Measurements from ENCODE around the gene RNASE13.

The RNASE13 gene

DNA sequence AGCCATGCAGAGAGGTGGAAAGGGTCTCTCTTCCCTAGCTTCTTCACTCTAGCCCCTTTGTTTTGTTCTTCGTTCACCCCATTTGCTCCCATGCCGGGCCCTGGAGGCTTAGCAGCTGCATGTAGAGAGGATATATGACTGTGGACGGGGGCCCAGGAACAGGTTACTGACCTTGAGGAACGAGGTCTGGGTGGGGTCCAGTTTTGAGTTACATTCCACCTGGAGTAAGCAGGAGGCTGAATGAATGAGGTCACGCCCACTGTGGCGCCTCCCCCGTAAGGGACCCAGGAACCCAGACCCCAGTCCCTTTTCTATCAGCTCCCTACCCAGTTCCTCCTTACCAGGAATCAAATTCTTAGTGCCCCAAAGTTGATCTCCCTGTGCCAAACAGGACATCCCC, 16.3 kb downstream of the RNASE13 start:
- no peaks in the 10 kb centered on the region for H3K27me3 ChIP-seq (ENCODE audit: control insufficient read depth, insufficient read depth, low read length)
- H3K27ac ChIP-seq, result no peak overlapping the region
- no peaks in the 10 kb centered on the region for H3K36me3 ChIP-seq (ENCODE audit: control insufficient read depth, insufficient read depth, low read length)
- TF ChIP-seq, protein P1, sequence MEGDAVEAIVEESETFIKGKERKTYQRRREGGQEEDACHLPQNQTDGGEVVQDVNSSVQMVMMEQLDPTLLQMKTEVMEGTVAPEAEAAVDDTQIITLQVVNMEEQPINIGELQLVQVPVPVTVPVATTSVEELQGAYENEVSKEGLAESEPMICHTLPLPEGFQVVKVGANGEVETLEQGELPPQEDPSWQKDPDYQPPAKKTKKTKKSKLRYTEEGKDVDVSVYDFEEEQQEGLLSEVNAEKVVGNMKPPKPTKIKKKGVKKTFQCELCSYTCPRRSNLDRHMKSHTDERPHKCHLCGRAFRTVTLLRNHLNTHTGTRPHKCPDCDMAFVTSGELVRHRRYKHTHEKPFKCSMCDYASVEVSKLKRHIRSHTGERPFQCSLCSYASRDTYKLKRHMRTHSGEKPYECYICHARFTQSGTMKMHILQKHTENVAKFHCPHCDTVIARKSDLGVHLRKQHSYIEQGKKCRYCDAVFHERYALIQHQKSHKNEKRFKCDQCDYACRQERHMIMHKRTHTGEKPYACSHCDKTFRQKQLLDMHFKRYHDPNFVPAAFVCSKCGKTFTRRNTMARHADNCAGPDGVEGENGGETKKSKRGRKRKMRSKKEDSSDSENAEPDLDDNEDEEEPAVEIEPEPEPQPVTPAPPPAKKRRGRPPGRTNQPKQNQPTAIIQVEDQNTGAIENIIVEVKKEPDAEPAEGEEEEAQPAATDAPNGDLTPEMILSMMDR (IDR thresholded peaks at IDR 0.05), result no peak
- no peak overlapping the region for H2AFZ ChIP-seq
- no peaks in the 10 kb centered on the region for H3K9me3 ChIP-seq (ENCODE audit: control insufficient read depth, low read length)
- peaks cover 3% of the 10 kb centered on the region for H3K79me2 ChIP-seq
- H3K4me2 ChIP-seq (ENCODE audit: low read length), result no peak overlapping the region
- no peak overlapping the region for H3K4me3 ChIP-seq (ENCODE audit: low read depth, low read length)
- peaks cover 10% of the 10 kb centered on the region for H3K4me1 ChIP-seq
- no peak overlapping the region for H3K9ac ChIP-seq

DNA sequence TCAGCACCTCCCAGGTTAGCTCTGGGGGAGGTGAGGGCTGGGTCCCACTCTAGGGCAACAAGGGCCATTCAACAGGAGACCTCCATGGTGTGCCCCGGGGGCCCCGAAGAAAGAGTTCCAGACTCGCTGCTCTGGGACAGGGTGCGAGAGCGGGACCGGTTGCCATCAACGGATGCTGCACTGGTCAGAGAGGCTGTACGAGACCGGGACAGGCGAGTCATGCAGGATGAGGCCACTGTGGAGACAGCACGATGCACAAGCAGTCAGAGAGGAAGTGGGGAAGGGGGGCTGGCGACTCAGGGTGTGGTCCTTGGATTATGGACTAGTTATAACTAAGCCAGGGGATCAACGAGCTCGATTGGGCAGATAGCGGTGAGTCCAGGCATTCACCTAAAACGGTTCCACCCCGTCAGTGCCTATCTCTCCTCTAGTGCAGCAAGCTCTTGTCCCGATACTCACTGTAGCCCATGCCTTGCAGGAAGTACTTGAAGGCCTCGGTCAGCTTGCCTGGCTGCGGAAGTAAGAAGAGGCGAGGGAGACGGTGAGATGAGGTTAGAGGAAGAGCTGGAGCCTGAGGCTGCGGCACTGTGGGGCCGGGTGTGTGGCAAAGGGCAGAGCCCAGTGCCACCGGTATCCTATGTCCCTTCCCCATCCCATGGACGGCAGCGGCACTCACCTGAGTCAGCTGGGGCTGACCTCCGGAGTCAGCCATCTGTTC, 16.9 kb downstream of the RNASE13 start:
- TF ChIP-seq, protein P1 (IDR thresholded peaks at IDR 0.05), result no peak
- Histone ChIP-seq H3K9ac (no peak overlapping the region), H2AFZ (no peak overlapping the region), H3K27me3 (ENCODE audit: control insufficient read depth, insufficient read depth, low read length) (no peaks in the 10 kb centered on the region), H3K4me3 (ENCODE audit: low read depth, low read length) (no peak overlapping the region), H3K9me3 (ENCODE audit: control insufficient read depth, low read length) (no peaks in the 10 kb centered on the region), H3K36me3 (ENCODE audit: control insufficient read depth, insufficient read depth, low read length) (no peaks in the 10 kb centered on the region), H3K79me2 (peaks cover 3% of the 10 kb centered on the region), H3K4me2 (ENCODE audit: low read length) (no peak overlapping the region), H3K4me1 (peaks cover 7% of the 10 kb centered on the region), H3K27ac (no peak overlapping the region)

DNA sequence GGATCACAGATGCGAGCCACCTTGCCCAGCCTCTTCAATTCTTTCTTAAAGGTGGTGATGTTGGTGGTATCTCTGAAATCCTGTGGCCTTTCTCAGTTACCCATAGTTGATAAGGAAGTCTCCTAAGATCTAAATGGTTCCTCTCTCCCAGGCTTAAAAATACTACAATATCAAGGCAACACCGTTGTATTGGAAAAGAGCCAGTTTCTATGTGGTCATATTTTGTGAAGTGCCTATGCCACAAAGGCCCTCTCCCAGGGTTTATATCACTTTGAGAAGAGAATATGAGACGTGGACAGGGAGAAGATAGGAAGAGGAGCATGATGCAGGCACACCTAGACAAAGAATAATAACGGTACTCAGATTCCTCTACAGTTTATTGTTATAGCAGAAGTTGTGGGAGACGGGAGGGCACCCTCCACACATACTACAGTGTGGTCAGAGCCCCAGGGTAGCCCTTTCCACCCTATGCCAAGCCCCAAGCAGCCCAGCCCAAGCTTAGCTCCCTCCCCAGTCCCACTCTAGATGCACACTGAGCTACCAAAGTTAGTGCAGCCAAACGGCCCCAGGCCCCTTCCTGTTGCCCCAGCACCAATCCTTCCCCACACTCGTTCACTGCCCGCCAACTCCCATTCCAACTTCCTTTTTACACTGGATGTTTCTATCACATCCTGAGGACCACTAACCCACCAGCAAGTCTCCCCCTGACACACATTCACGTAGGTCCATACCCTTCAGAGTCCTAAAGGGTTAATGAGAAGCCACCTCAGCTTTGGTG, 18.0 kb downstream of the RNASE13 start:
- TF ChIP-seq, protein P1 (IDR thresholded peaks at IDR 0.05), result no peak
- no peak overlapping the region for H3K27ac ChIP-seq
- H3K4me1 ChIP-seq, result peaks cover 2% of the 10 kb centered on the region
- no peaks in the 10 kb centered on the region for H3K79me2 ChIP-seq
- no peak overlapping the region for H2AFZ ChIP-seq
- no peaks in the 10 kb centered on the region for H3K27me3 ChIP-seq (ENCODE audit: control insufficient read depth, insufficient read depth, low read length)
- H3K9me3 ChIP-seq (ENCODE audit: control insufficient read depth, low read length), result no peaks in the 10 kb centered on the region
- no peaks in the 10 kb centered on the region for H3K36me3 ChIP-seq (ENCODE audit: control insufficient read depth, insufficient read depth, low read length)
- no peak overlapping the region for H3K4me2 ChIP-seq (ENCODE audit: low read length)
- H3K4me3 ChIP-seq (ENCODE audit: low read depth, low read length), result no peak overlapping the region
- no peak overlapping the region for H3K9ac ChIP-seq

DNA sequence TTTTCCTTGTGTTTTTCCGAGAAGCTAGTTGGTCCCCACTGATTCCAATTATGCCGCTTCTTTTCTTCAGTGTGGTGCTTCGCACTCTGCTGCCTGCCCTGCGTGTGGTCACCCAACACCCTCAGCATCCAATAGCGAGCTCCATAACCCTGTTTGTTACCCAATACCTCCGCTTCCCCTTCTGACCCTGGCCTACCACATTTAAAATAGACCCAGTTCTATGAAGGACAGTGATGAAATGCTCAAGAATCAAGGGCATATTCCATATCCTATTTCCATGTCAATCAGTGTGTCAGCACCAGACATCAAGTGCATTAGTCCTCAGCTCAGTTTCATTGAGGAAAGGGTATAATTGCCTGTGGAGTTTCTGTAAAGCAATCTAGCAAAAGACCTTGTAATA, 19.3 kb downstream of the RNASE13 start:
- H3K27ac ChIP-seq, result no peak overlapping the region
- no peak overlapping the region for H3K9ac ChIP-seq

More for the DNA sequence above, 19.3 kb downstream of the RNASE13 start:
- no peaks in the 10 kb centered on the region for H3K27me3 ChIP-seq (ENCODE audit: control insufficient read depth, insufficient read depth, low read length)
- no peak overlapping the region for H3K4me2 ChIP-seq (ENCODE audit: low read length)
- no peaks in the 10 kb centered on the region for H3K79me2 ChIP-seq
- H2AFZ ChIP-seq, result no peak overlapping the region
- H3K9me3 ChIP-seq (ENCODE audit: control insufficient read depth, low read length), result no peaks in the 10 kb centered on the region
- H3K4me1 ChIP-seq, result peaks cover 3% of the 10 kb centered on the region
- TF ChIP-seq, protein P1 (IDR thresholded peaks at IDR 0.05), result no peak
- no peak overlapping the region for H3K4me3 ChIP-seq (ENCODE audit: low read depth, low read length)
- H3K36me3 ChIP-seq (ENCODE audit: control insufficient read depth, insufficient read depth, low read length), result no peaks in the 10 kb centered on the region
